ENCODE measurements around the gene NACA2.
"Not testable (repeated sequence)": the region's sequence is repeated elsewhere in the genome, so short reads cannot be mapped to it uniquely, and the experiment has no call there.

Gene NACA2

GRCh38 chr17:61556224-61557188, 34.5 kb downstream of the NACA2 start:
- H2AFZ ChIP-seq (ENCODE audit: low read length), result no peak overlapping the region
- H3K4me2 ChIP-seq (ENCODE audit: low read length), result no peak overlapping the region
- H3K27ac ChIP-seq (ENCODE audit: low read depth, low read length, poor library complexity, severe bottlenecking), result no peak overlapping the region
- TF ChIP-seq EZH2 (IDR thresholded peaks at IDR 0.05; ENCODE audit: borderline replicate concordance, low read length) (no peak), CTCF (IDR thresholded peaks at IDR 0.05; ENCODE audit: low read length) (no peak)
- no peaks in the 10 kb centered on the region for H3K27me3 ChIP-seq (ENCODE audit: insufficient read depth, low read length)
- no peak overlapping the region for H3K9ac ChIP-seq (ENCODE audit: low read length)
- no peaks in the 10 kb centered on the region for H3F3A ChIP-seq (ENCODE audit: insufficient read depth, low read length)
- no peaks in the 10 kb centered on the region for H4K20me1 ChIP-seq (ENCODE audit: insufficient read depth, low read length)
- no peaks in the 10 kb centered on the region for H3K79me2 ChIP-seq (ENCODE audit: insufficient read depth, low read length)
- no peaks in the 10 kb centered on the region for H3K9me3 ChIP-seq (ENCODE audit: low read length)
- no peaks in the 10 kb centered on the region for H3K4me1 ChIP-seq (ENCODE audit: insufficient read depth, low read length, severe bottlenecking)
- H3K9me2 ChIP-seq (ENCODE audit: low read depth, low read length), result no peaks in the 10 kb centered on the region
- no peak overlapping the region for H3K4me3 ChIP-seq (ENCODE audit: low read depth, low read length, poor library complexity, severe bottlenecking)
- H3K36me3 ChIP-seq (ENCODE audit: insufficient read depth, low read length), result no peaks in the 10 kb centered on the region

GRCh38 chr17:61555127-61555566, 35.9 kb downstream of the NACA2 start:
- no peaks in the 10 kb centered on the region for H3K79me2 ChIP-seq (ENCODE audit: insufficient read depth, low read length)
- no peak overlapping the region for H2AFZ ChIP-seq (ENCODE audit: low read length)
- no peaks in the 10 kb centered on the region for H3K4me1 ChIP-seq (ENCODE audit: insufficient read depth, low read length, severe bottlenecking)
- TF ChIP-seq EZH2 (IDR thresholded peaks at IDR 0.05; ENCODE audit: borderline replicate concordance, low read length) (no peak), CTCF (IDR thresholded peaks at IDR 0.05; ENCODE audit: low read length) (no peak)
- no peak overlapping the region for H3K4me2 ChIP-seq (ENCODE audit: low read length)
- no peaks in the 10 kb centered on the region for H4K20me1 ChIP-seq (ENCODE audit: insufficient read depth, low read length)
- H3K36me3 ChIP-seq (ENCODE audit: insufficient read depth, low read length), result no peaks in the 10 kb centered on the region
- H3F3A ChIP-seq (ENCODE audit: insufficient read depth, low read length), result no peaks in the 10 kb centered on the region
- H3K27me3 ChIP-seq (ENCODE audit: insufficient read depth, low read length), result no peaks in the 10 kb centered on the region
- no peaks in the 10 kb centered on the region for H3K9me2 ChIP-seq (ENCODE audit: low read depth, low read length)
- H3K4me3 ChIP-seq (ENCODE audit: low read depth, low read length, poor library complexity, severe bottlenecking), result no peak overlapping the region
- no peak overlapping the region for H3K27ac ChIP-seq (ENCODE audit: low read depth, low read length, poor library complexity, severe bottlenecking)
- H3K9me3 ChIP-seq (ENCODE audit: low read length), result no peaks in the 10 kb centered on the region
- no peak overlapping the region for H3K9ac ChIP-seq (ENCODE audit: low read length)

GRCh38 chr17:61554209-61554608, 36.8 kb downstream of the NACA2 start:
- Histone ChIP-seq H3K9me2 (ENCODE audit: low read depth, low read length) (no peaks in the 10 kb centered on the region), H2AFZ (ENCODE audit: low read length) (no peak overlapping the region), H3K27ac (ENCODE audit: low read depth, low read length, poor library complexity, severe bottlenecking) (no peak overlapping the region), H3F3A (ENCODE audit: insufficient read depth, low read length) (no peaks in the 10 kb centered on the region), H3K4me2 (ENCODE audit: low read length) (no peak overlapping the region), H3K9me3 (ENCODE audit: low read length) (no peaks in the 10 kb centered on the region), H3K27me3 (ENCODE audit: insufficient read depth, low read length) (no peaks in the 10 kb centered on the region), H3K9ac (ENCODE audit: low read length) (no peak overlapping the region), H3K36me3 (ENCODE audit: insufficient read depth, low read length) (no peaks in the 10 kb centered on the region), H3K4me1 (ENCODE audit: insufficient read depth, low read length, severe bottlenecking) (no peaks in the 10 kb centered on the region), H4K20me1 (ENCODE audit: insufficient read depth, low read length) (no peaks in the 10 kb centered on the region), H3K79me2 (ENCODE audit: insufficient read depth, low read length) (no peaks in the 10 kb centered on the region), H3K4me3 (ENCODE audit: low read depth, low read length, poor library complexity, severe bottlenecking) (no peak overlapping the region)
- TF ChIP-seq EZH2 (IDR thresholded peaks at IDR 0.05; ENCODE audit: borderline replicate concordance, low read length) (no peak), CTCF (IDR thresholded peaks at IDR 0.05; ENCODE audit: low read length) (no peak)

GRCh38 chr17:61552560-61552959, 38.5 kb downstream of the NACA2 start:
- H3K9me3 ChIP-seq (ENCODE audit: low read length); H3K27me3 ChIP-seq (ENCODE audit: insufficient read depth, low read length); H3F3A ChIP-seq (ENCODE audit: insufficient read depth, low read length); H3K4me2 ChIP-seq (ENCODE audit: low read length); H2AFZ ChIP-seq (ENCODE audit: low read length); H3K36me3 ChIP-seq (ENCODE audit: insufficient read depth, low read length); H3K79me2 ChIP-seq (ENCODE audit: insufficient read depth, low read length); H3K9me2 ChIP-seq (ENCODE audit: low read depth, low read length); H4K20me1 ChIP-seq (ENCODE audit: insufficient read depth, low read length); H3K27ac ChIP-seq (ENCODE audit: low read depth, low read length, poor library complexity, severe bottlenecking); H3K4me1 ChIP-seq (ENCODE audit: insufficient read depth, low read length, severe bottlenecking); H3K9ac ChIP-seq (ENCODE audit: low read length); H3K4me3 ChIP-seq (ENCODE audit: low read depth, low read length, poor library complexity, severe bottlenecking): not testable (repeated sequence)

Measured in OCI-LY1 (cell line).